HepG2 (cell line): ENCODE measurements around the gene ZNF154.

Source experiments
- ESRRA ChIP-seq: sonication (generic); formaldehyde crosslinking; IDR thresholded peaks from 2 replicates; pipeline ENCODE4 v1.5.1; 2020; ENCODE audit warnings: mild to moderate bottlenecking, low read depth, missing genetic modification reagents
- IRF1 ChIP-seq: sonication (generic); formaldehyde crosslinking; IDR thresholded peaks from 2 replicates; pipeline ENCODE4 v1.4.0; 2020; ENCODE audit warnings: low read depth, mild to moderate bottlenecking, missing genetic modification reagents
- KLF6 ChIP-seq: IDR thresholded peaks from 2 replicates; pipeline ENCODE4 v1.8.0; 2016; ENCODE audit warnings: missing biosample characterization, missing genetic modification reagents
- POLR2AphosphoS5 ChIP-seq: IDR thresholded peaks from 2 replicates; pipeline ENCODE4 v1.6.1; 2012; ENCODE audit warnings: low read depth, low read length
- TARDBP ChIP-seq: sonication (generic); formaldehyde crosslinking; IDR thresholded peaks from 2 replicates; pipeline ENCODE4 v1.8.0; 2022; ENCODE audit warnings: mild to moderate bottlenecking, missing genetic modification reagents
- ZNF3 ChIP-seq: IDR thresholded peaks from 2 replicates; pipeline ENCODE4 v1.7.0; 2017; ENCODE audit warnings: inconsistent platforms
- ZNF670 ChIP-seq: sonication (generic); formaldehyde crosslinking; IDR thresholded peaks from 2 replicates; pipeline ENCODE4 v1.8.0; 2022; ENCODE audit warnings: mild to moderate bottlenecking, missing genetic modification reagents, borderline replicate concordance
- ZNF777 ChIP-seq: sonication (generic); formaldehyde crosslinking; IDR thresholded peaks from 2 replicates; pipeline ENCODE4 v1.4.0; 2020; ENCODE audit warnings: missing genetic modification reagents
- TF ChIP-seq, protein P1 (sequence below): sonication (generic); formaldehyde crosslinking; conservative IDR thresholded peaks from 2 replicates; pipeline ENCODE4 v1.4.0; 2020; ENCODE audit warnings: mild to moderate bottlenecking, missing genetic modification reagents, moderate library complexity
- TF ChIP-seq, protein P2 (sequence below): IDR thresholded peaks from 2 replicates; pipeline ENCODE4 v1.6.1; 2016; ENCODE audit warnings: low read depth

GRCh38 chr19:57708641-57709361 lies at the start of gene ZNF154:
- TF ChIP-seq ZNF670 (CRISPR knock-in tag) (no peak), TARDBP (CRISPR knock-in tag) (no peak), IRF1 (CRISPR knock-in tag) (no peak), ZNF3 (CRISPR knock-in tag) (no peak), POLR2AphosphoS5 (no peak), KLF6 (CRISPR knock-in tag) (no peak), ZNF777 (CRISPR knock-in tag) (no peak), ESRRA (CRISPR knock-in tag) (no peak)
- TF ChIP-seq, protein P1, sequence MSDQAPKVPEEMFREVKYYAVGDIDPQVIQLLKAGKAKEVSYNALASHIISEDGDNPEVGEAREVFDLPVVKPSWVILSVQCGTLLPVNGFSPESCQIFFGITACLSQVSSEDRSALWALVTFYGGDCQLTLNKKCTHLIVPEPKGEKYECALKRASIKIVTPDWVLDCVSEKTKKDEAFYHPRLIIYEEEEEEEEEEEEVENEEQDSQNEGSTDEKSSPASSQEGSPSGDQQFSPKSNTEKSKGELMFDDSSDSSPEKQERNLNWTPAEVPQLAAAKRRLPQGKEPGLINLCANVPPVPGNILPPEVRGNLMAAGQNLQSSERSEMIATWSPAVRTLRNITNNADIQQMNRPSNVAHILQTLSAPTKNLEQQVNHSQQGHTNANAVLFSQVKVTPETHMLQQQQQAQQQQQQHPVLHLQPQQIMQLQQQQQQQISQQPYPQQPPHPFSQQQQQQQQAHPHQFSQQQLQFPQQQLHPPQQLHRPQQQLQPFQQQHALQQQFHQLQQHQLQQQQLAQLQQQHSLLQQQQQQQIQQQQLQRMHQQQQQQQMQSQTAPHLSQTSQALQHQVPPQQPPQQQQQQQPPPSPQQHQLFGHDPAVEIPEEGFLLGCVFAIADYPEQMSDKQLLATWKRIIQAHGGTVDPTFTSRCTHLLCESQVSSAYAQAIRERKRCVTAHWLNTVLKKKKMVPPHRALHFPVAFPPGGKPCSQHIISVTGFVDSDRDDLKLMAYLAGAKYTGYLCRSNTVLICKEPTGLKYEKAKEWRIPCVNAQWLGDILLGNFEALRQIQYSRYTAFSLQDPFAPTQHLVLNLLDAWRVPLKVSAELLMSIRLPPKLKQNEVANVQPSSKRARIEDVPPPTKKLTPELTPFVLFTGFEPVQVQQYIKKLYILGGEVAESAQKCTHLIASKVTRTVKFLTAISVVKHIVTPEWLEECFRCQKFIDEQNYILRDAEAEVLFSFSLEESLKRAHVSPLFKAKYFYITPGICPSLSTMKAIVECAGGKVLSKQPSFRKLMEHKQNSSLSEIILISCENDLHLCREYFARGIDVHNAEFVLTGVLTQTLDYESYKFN (CRISPR knock-in tag): no peak
- TF ChIP-seq, protein P2, sequence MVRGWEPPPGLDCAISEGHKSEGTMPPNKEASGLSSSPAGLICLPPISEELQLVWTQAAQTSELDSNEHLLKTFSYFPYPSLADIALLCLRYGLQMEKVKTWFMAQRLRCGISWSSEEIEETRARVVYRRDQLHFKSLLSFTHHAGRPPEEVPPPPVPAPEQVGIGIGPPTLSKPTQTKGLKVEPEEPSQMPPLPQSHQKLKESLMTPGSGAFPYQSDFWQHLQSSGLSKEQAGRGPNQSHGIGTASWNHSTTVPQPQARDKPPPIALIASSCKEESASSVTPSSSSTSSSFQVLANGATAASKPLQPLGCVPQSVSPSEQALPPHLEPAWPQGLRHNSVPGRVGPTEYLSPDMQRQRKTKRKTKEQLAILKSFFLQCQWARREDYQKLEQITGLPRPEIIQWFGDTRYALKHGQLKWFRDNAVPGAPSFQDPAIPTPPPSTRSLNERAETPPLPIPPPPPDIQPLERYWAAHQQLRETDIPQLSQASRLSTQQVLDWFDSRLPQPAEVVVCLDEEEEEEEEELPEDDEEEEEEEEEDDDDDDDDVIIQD (CRISPR knock-in tag): no peak
